HL-60 (cell line): ENCODE measurements around the gene NUP35.

Experiments used
- DNase-seq, 2 experiments: peaks; one replicate each; pipeline ENCODE4 v3.0.0-alpha.2; 2010 to 2020; ENCODE audit warnings: low read depth in 1 of 2, low spot score in 1 of 2
- H3K27ac ChIP-seq: fragments of 250-450 bp; sonication (Bioruptor Pico); replicated peaks from 2 replicates; pipeline ENCODE4 v1.5.1; 2020; ENCODE audit warnings: mild to moderate bottlenecking, moderate library complexity
- H3K27me3 ChIP-seq: fragments of 250-450 bp; sonication (Bioruptor Pico); 2 replicates; pipeline ENCODE4 v1.5.1; 2021; ENCODE audit warnings: mild to moderate bottlenecking, moderate library complexity; ENCODE audit not compliant: insufficient read depth, poor library complexity, severe bottlenecking
- H3K4me3 ChIP-seq: replicated peaks from 2 replicates; pipeline ENCODE4 v1.5.1; 2011; ENCODE audit warnings: mild to moderate bottlenecking, control low read depth, low read length; ENCODE audit not compliant: insufficient read depth
- CTCF ChIP-seq: IDR thresholded peaks from one replicate; pipeline ENCODE4 v1.5.1; 2011; ENCODE audit warnings: low read length, control low read depth, inconsistent platforms; ENCODE audit not compliant: insufficient read depth
- GABPA ChIP-seq: IDR thresholded peaks from 2 replicates; pipeline ENCODE4 v1.6.1; 2012; ENCODE audit warnings: low read depth
- POLR2AphosphoS5 ChIP-seq: IDR thresholded peaks from 2 replicates; pipeline ENCODE4 v1.6.1; 2012; ENCODE audit warnings: low read depth
- REST ChIP-seq: IDR thresholded peaks from 2 replicates; pipeline ENCODE4 v1.6.1; 2012; ENCODE audit warnings: low read depth; ENCODE audit not compliant: insufficient replicate concordance
- SPI1 ChIP-seq: IDR thresholded peaks from 2 replicates; pipeline ENCODE4 v1.6.1; 2012; ENCODE audit warnings: low read depth, mild to moderate bottlenecking, borderline replicate concordance

The NUP35 gene

GRCh38 chr2:183078464-183079138 is 45.6 kb upstream of the NUP35 start, which contains the start of gene DUSP19:
TSS of gene DUSP19 (plus strand) at chr2:183078747. CDS start at chr2:183078934, 187 bp downstream.
- Histone ChIP-seq H3K4me3 (peak within 1 kb of the TSS; percentile 72), H3K27ac (peak within 1 kb of the TSS; percentile 26), H3K27me3 (peaks cover 6% of the 10 kb centered on the region)
- TF ChIP-seq POLR2AphosphoS5 (peak; percentile 69; the same call in 1 of the 2 replicates), REST (peak; percentile 22), SPI1 (no peak)
- DNase-seq = peak; percentile 64 to 91

- no peak for TF ChIP-seq REST
- no peak for TF ChIP-seq POLR2AphosphoS5
- TF ChIP-seq GABPA = no peak
- TF ChIP-seq SPI1 = no peak
- no peak for TF ChIP-seq CTCF
- H3K27ac ChIP-seq = peak overlapping the region; percentile 26
- DNase-seq = peak; percentile 4 to 12
- peak overlapping the region; percentile 72 for H3K4me3 ChIP-seq
- H3K27me3 ChIP-seq = peaks cover 6% of the 10 kb centered on the region
These were observed 45.0 kb upstream of the NUP35 start for GRCh38 chr2:183079139-183079775.

GRCh38 chr2:183081911-183082310 is 42.3 kb upstream of the NUP35 start:
- H3K27ac ChIP-seq = no peak overlapping the region
- H3K27me3 ChIP-seq = no peaks in the 10 kb centered on the region
- DNase-seq = no peak
- TF ChIP-seq SPI1 = no peak
- H3K4me3 ChIP-seq = no peak overlapping the region

- DNase-seq = no peak
- Histone ChIP-seq H3K4me3 (no peak overlapping the region), H3K27ac (no peak overlapping the region), H3K27me3 (no peaks in the 10 kb centered on the region)
- TF ChIP-seq POLR2AphosphoS5 (no peak), GABPA (no peak), REST (no peak), SPI1 (no peak), CTCF (no peak)
These were observed 36.2 kb upstream of the NUP35 start for GRCh38 chr2:183088061-183088460.
